ENCODE results near the gene SFT2D2.

The SFT2D2 gene

GRCh38 chr1:168264296-168264695 lies 38.5 kb downstream of the SFT2D2 start:
- no peak overlapping the region for H3K4me3 ChIP-seq (ENCODE audit: low read length)

DNA sequence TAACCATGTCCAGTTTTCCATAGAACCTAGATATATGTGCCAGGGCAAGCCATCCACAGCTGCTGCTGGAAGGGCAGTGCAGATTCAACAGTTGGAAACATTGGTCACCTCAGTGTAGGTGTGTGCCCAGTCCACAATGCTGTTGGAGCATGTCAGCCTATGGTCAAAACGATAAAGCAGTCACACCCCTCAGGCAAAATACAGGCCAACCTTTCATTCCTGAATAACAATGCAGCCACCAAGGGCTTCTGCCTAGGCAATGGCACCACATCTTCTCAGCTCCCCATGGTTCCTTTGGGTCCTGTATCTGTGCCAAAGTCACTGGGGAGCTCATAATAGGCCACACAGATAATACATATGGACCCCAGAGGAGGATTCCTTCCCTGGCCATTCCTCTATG lies 39.8 kb downstream of the SFT2D2 start:
- no peak overlapping the region for H3K4me3 ChIP-seq (ENCODE audit: low read length)
- no peak for DNase-seq (ENCODE audit: low read depth)
- TF ChIP-seq, protein P1, sequence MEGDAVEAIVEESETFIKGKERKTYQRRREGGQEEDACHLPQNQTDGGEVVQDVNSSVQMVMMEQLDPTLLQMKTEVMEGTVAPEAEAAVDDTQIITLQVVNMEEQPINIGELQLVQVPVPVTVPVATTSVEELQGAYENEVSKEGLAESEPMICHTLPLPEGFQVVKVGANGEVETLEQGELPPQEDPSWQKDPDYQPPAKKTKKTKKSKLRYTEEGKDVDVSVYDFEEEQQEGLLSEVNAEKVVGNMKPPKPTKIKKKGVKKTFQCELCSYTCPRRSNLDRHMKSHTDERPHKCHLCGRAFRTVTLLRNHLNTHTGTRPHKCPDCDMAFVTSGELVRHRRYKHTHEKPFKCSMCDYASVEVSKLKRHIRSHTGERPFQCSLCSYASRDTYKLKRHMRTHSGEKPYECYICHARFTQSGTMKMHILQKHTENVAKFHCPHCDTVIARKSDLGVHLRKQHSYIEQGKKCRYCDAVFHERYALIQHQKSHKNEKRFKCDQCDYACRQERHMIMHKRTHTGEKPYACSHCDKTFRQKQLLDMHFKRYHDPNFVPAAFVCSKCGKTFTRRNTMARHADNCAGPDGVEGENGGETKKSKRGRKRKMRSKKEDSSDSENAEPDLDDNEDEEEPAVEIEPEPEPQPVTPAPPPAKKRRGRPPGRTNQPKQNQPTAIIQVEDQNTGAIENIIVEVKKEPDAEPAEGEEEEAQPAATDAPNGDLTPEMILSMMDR (conservative IDR thresholded peaks at IDR 0.05; ENCODE audit: low read length): no peak

More at GRCh38 chr1:168264296-168264695, 38.5 kb downstream of the SFT2D2 start:
- no peak for DNase-seq (ENCODE audit: low read depth)
- TF ChIP-seq, protein P1 (conservative IDR thresholded peaks at IDR 0.05; ENCODE audit: low read length): no peak

DNA sequence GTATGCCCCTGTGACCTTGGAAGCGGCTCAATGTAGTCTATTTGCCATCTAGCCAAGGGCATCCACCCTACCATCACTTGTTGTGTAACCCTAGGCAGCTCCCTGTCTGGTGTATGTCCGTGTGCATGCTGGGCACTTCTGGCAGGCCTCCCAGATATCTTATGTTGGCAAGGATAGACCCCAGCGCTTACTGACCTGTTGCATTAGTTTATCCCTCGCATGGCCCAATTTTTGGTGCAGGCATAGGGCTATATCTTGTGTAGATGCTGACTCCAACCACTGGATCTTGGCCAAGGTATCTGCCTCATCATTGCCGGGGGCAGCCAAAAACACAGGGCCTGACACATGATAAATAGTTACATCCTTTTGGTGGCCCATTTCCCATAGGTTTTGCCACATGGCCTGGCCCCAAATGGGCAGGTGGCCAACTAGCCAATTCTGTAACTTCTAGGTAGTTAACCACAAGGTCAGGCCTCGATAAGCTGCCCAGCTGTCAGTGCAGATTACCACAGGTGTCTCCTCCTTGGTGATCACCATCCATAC lies 40.9 kb downstream of the SFT2D2 start:
- H3K4me3 ChIP-seq (ENCODE audit: low read length): no peak overlapping the region
- DNase-seq (ENCODE audit: low read depth): no peak
- TF ChIP-seq, protein P1 (conservative IDR thresholded peaks at IDR 0.05; ENCODE audit: low read length): no peak

DNA sequence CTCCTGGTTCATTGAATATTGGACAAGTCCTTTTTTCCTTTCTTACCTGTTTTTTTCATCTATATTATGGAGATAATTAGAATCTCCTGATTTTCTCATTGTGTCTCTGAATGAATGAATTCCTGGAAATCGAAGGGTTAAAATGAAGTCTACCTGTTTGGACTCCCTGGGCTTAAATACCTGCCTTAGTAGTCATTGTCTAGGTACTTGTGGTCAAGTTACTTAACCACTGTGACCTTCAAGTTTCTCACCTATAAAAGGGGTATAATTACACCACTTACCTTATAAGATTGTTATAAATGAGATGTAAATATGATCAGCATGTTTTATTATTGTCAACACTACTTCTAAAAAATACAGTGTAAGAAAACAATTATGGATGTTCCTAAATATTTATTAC lies 45.8 kb downstream of the SFT2D2 start:
- no peak for DNase-seq (ENCODE audit: low read depth)
- TF ChIP-seq, protein P1 (conservative IDR thresholded peaks at IDR 0.05; ENCODE audit: low read length): no peak
- no peak overlapping the region for H3K4me3 ChIP-seq (ENCODE audit: low read length)

DNA sequence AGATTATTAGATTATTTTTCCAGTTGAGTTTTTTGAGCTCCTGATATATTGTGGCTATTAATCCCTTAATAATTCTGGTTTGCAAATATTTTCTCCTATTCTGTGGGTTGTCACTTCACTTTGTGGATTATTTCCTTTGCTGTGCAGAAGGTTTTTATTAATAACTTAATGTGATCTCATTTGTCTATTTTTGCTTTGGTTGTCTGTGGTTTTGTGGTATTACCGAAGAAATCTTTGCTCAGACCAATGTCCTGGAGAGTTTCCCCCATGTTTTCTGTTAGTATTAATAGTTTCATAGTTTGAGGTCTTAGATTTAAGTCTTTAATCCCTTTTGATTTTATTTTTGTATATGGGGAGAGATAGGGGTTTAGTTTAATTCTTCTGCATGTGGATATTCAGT lies 47.8 kb downstream of the SFT2D2 start:
- TF ChIP-seq, protein P1 (conservative IDR thresholded peaks at IDR 0.05; ENCODE audit: low read length): no peak
- peak; percentile 34 for DNase-seq (ENCODE audit: low read depth)
- H3K4me3 ChIP-seq (ENCODE audit: low read length): no peak overlapping the region

GRCh38 chr1:168279253-168279652 lies 53.4 kb downstream of the SFT2D2 start:
- DNase-seq (ENCODE audit: low read depth): no peak
- TF ChIP-seq, protein P1 (conservative IDR thresholded peaks at IDR 0.05; ENCODE audit: low read length): no peak
- H3K4me3 ChIP-seq (ENCODE audit: low read length): no peak overlapping the region

DNA sequence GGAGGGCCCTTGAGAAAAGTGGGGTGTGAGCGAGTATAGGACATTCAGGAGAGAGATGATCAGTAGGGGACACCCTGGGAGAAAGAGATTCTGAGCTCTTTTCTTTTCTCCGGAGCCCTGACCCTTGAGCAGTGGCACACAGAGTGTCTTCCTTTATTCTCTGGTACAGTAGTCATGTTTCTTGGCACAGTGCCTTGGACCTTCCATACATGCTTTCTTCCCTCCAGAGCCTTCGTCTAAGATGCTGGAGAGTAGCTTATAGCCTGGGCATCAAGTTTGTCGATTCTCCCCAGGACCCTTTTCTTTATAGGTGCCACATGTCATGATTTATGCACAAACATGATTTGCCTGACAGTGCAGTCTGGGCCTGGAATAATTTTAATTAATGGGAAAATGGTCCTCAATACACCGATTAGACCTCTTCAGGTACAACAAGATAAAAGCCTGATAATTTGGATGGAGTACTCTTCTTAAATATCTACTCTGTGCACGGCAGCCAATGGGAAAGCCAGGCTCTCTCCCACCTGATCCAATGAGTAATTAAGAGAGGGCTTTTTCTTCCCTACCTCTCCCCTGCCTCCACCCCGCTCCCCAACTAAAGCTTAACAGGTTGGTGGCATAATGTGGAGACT lies 54.6 kb downstream of the SFT2D2 start, which contains the start of gene TBX19:
TSS of gene TBX19 (plus strand) at position 582 of the 632 bp plus-strand sequence. CDS start 214 bp downstream, outside the sequence.
- no peak for DNase-seq (ENCODE audit: low read depth)
- no peak within 1 kb of the TSS for H3K4me3 ChIP-seq (ENCODE audit: low read length)
- TF ChIP-seq, protein P1 (conservative IDR thresholded peaks at IDR 0.05; ENCODE audit: low read length): no peak
